ENCODE data around the gene CFL1.

The CFL1 gene

GRCh38 chr11:65809496-65809895 is 48.5 kb downstream of the CFL1 start:
- DNase-seq (ENCODE audit: insufficient read length, low spot score) (no peak), FAIRE-seq (no peak)
- TF ChIP-seq POLR2A (IDR thresholded peaks at IDR 0.05; ENCODE audit: low read depth, low read length) = no peak

- no peak for TF ChIP-seq POLR2A (IDR thresholded peaks at IDR 0.05; ENCODE audit: low read depth, low read length)
- FAIRE-seq (no peak), DNase-seq (ENCODE audit: insufficient read length, low spot score) (no peak)
Measured at GRCh38 chr11:65808744-65809341, 49.1 kb downstream of the CFL1 start.

DNA sequence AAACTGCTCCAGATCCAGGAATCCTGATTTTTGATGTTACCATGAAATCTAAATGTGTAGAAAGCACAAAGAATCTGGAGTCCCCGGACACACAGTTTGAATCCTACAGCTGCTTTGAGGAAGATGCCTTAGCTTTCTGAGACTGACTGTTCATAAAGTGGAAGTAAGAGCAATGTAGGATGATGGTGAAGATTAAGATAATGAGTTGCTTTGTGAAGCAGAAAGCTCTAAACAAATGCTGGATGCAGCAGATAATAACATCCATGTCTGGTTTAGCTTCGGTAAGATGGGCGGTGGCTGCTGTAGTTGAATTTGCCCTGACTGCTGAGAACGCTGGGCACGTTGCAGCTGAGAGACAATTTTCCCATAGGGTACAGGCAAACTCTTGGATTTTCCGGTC is 51.0 kb downstream of the CFL1 start:
- FAIRE-seq (no peak), DNase-seq (ENCODE audit: insufficient read length, low spot score) (no peak)
- TF ChIP-seq POLR2A (IDR thresholded peaks at IDR 0.05; ENCODE audit: low read depth, low read length) = no peak
